H54 (cell line): Measurements from ENCODE around the gene CCDC150.
"Not testable (repeated sequence)": the region's sequence is repeated elsewhere in the genome, so short reads cannot be mapped to it uniquely, and the experiment has no call there.

Experiments
- DNase-seq: peaks from one replicate; pipeline ENCODE4 v3.0.0; 2011; ENCODE audit warnings: low spot score, mixed read lengths; ENCODE audit not compliant: insufficient read length
- FAIRE-seq: peaks from 3 replicates; lab custom pipeline; 2011; peaks lifted over from hg19 to GRCh38; lab: Jason Lieb, UNC
- POLR2A ChIP-seq: IDR thresholded peaks from 2 replicates; pipeline ENCODE4 v1.6.1; 2011; ENCODE audit warnings: low read depth, mild to moderate bottlenecking, low read length

Gene CCDC150

GRCh38 chr2:196606516-196606915, 33.0 kb upstream of the CCDC150 start:
- no peak for FAIRE-seq
- DNase-seq, result no peak
- no peak for TF ChIP-seq POLR2A

DNA sequence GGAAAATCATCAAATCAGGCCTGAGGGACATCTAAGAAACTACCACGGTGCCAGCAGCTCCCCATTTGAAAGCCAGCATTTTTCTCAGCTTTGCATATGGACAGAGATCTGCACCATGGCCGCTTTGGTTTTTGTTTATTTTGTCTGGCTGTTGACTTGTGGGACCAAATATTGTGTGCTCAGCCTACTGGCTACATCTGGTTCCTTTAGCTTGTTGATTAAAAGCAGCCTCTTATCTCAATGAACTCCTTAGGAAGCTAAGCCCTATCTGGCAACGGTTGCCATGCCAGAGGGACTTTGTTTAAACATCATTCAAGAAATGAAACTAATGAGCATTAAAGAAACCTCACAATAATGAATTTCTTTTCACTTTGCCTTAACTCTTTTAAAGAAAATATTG, 32.4 kb upstream of the CCDC150 start:
- no peak for FAIRE-seq
- TF ChIP-seq POLR2A, result no peak
- no peak for DNase-seq

- FAIRE-seq, result peak; percentile 81
Observed at GRCh38 chr2:196607896-196608295, 31.6 kb upstream of the CCDC150 start.

GRCh38 chr2:196609806-196610205, 29.7 kb upstream of the CCDC150 start:
- TF ChIP-seq POLR2A, result no peak

More at GRCh38 chr2:196607896-196608295, 31.6 kb upstream of the CCDC150 start:
- not testable (repeated sequence) for DNase-seq

DNA sequence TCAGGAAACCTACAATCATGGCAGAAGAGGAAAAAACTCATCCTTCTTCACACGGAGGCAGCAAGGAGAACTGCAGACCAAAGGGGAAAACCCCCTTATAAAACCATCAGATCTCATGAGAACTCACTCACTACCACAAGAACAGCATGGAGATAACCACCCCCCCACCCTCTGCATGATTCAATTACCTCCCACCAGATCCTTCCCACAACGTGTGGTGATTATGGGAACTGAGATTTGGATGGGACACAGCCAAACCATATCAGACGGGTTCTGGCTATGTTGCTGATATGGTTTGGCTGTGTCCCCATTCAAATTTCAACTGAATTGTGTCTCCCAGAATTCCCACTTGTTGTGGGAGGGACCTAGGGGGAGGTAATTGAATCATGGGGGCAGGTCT, 28.7 kb upstream of the CCDC150 start:
- no peak for TF ChIP-seq POLR2A
- DNase-seq (no peak), FAIRE-seq (no peak)

More at GRCh38 chr2:196609806-196610205, 29.7 kb upstream of the CCDC150 start:
- DNase-seq (no peak), FAIRE-seq (peak; percentile 38)

GRCh38 chr2:196613302-196613701, 26.2 kb upstream of the CCDC150 start:
- TF ChIP-seq POLR2A, result no peak
- FAIRE-seq (no peak), DNase-seq (no peak)

GRCh38 chr2:196617430-196617829, 22.1 kb upstream of the CCDC150 start:
- DNase-seq (no peak), FAIRE-seq (no peak)
- no peak for TF ChIP-seq POLR2A

DNA sequence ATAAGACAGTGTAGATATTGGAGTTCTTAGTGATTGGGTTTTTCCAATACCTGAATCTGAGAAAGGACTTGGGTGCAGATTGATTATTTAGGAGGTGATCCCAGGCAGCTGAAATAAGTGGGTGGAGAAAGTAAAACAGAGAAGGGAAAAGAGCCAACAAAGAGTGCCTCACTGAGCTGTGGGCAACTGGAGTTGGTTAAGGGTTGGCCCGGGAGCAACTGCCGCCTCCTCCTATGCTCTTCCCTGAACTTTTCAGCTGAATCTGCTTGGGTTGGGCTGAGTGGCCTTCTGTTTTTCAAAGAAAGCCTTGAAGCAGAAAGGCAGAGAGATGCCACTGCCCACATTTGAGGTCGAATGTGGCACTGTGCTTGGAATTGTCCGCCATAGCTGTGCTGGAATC, 20.9 kb upstream of the CCDC150 start:
- DNase-seq, result no peak
- no peak for FAIRE-seq
- no peak for TF ChIP-seq POLR2A

GRCh38 chr2:196630531-196630930, 9.0 kb upstream of the CCDC150 start:
- FAIRE-seq (no peak), DNase-seq (no peak)
- no peak for TF ChIP-seq POLR2A

GRCh38 chr2:196635156-196635555, 4.4 kb upstream of the CCDC150 start:
- no peak for FAIRE-seq
- TF ChIP-seq POLR2A, result no peak
- DNase-seq, result no peak

- DNase-seq (no peak), FAIRE-seq (no peak)
- TF ChIP-seq POLR2A, result no peak
Observed at GRCh38 chr2:196638765-196639164, 750 bp upstream of the CCDC150 start.

DNA sequence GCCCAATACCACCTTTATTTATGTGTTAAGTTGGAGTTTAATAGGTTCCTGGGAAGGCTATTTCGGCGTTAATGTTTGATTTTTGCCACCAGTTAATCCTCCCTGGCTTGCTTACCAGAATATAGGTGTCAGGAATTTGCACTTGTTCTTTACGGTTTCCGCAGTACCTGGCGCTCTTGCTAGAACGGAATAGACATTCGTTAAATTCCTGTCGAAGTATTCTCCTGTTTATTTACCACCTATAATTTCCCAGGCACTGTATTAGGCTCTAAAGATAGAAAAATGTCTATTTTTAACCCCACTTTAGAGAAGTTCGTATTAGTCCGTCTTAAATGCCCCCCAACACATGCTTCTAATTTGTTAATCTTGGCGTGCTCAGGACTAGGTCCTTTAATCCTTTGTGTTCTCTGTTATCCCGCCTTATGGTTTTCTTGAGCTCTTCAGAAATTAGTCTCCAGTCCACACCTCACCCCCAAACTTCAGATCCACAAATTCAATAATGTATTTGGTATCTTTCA, 575 bp downstream of the CCDC150 start:
- no peak for DNase-seq
- FAIRE-seq, result no peak
- TF ChIP-seq POLR2A, result no peak

GRCh38 chr2:196649202-196649601, 9.7 kb downstream of the CCDC150 start:
- no peak for TF ChIP-seq POLR2A
- DNase-seq, result no peak
- FAIRE-seq, result no peak

DNA sequence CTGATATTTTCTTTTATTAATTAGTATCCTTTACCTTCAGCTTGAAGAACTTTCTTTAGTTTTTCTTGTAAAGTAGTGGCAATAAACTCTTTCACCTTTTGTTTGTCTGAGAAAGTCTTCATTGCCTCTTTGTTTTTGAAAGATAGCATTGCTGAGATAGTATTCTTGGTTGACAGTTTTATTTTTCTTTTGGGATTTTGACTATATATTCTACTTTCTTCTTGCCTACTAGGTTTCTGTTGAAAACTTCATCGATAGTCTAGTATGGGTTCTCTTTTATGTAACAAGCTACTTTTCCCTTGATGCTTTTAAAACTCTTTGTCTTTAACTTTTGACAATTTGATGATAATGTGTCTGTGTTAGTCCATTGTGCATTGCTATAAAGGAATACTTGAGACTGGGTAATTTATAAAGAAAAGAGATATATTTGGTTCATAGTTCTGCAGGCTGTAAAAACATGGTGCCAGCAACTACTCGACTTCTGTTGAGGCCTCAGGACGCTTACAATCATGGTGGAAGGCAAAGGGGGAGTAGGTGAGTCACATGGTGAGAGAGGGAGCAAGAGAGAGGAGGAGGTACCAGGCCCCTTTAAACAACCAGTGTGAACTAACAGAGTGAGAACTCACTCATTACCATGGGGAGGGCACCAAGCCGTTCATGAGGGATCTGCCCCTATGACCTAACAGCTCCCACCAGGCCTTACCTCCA, 12.0 kb downstream of the CCDC150 start:
- DNase-seq (no peak), FAIRE-seq (no peak)
- no peak for TF ChIP-seq POLR2A

DNA sequence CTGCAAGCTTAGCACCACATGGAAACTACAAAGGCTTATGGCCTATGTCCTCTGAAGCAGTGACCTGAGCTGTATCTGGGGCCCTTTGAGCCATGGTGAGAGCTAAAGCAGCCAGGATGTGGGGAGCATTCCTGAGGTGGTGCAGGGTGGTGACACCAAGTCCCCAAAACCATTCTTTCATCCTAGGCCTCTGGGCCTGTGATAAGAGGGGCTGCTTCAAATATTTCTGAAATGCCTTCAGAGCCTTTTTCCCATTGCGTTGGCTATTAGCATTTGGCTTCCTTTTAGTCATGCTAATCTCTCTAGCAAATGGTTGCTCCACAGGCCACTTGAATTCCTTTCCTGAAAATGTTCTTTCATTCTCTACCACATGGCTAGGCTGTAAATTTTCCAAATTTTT, 13.4 kb downstream of the CCDC150 start:
- DNase-seq, result no peak
- no peak for FAIRE-seq
- TF ChIP-seq POLR2A, result no peak

DNA sequence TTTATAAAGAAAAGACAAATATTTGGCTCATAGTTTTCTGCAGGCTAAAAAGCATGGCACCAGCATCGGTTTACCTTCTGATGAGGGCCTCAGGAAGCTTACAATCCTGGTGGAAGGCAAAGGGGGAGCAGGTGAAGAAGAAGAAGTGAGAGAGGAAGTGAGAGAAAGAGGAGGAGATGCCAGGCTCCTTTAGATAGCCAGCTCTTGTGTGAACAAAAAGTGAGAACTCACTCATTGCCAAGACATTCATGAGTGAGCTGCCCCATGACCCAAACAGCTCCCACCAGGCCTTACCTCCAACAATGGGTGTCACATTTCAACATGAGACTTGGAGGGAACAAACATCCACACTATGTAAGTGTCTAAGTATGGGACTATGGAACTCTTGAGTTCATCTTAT, 14.3 kb downstream of the CCDC150 start:
- FAIRE-seq, result no peak
- no peak for TF ChIP-seq POLR2A
- no peak for DNase-seq
